GM12864 (cell line): Measurements from ENCODE around the gene CGNL1.

ENCODE experiments used
- DNase-seq: peaks from one replicate; pipeline ENCODE4 v3.0.0-alpha.2; 2011; ENCODE audit warnings: low read depth
- H3K4me3 ChIP-seq: 2 replicates; pipeline ENCODE4 v1.5.1; 2011; ENCODE audit warnings: mild to moderate bottlenecking, low read depth, low read length, control low read depth
- TF ChIP-seq, protein P1 (sequence below): IDR thresholded peaks from 2 replicates; pipeline ENCODE4 v1.5.1; 2011; ENCODE audit warnings: low read depth, mild to moderate bottlenecking, moderate library complexity, low read length, control low read depth, inconsistent platforms; ENCODE audit errors: missing control alignments

The CGNL1 gene

DNA sequence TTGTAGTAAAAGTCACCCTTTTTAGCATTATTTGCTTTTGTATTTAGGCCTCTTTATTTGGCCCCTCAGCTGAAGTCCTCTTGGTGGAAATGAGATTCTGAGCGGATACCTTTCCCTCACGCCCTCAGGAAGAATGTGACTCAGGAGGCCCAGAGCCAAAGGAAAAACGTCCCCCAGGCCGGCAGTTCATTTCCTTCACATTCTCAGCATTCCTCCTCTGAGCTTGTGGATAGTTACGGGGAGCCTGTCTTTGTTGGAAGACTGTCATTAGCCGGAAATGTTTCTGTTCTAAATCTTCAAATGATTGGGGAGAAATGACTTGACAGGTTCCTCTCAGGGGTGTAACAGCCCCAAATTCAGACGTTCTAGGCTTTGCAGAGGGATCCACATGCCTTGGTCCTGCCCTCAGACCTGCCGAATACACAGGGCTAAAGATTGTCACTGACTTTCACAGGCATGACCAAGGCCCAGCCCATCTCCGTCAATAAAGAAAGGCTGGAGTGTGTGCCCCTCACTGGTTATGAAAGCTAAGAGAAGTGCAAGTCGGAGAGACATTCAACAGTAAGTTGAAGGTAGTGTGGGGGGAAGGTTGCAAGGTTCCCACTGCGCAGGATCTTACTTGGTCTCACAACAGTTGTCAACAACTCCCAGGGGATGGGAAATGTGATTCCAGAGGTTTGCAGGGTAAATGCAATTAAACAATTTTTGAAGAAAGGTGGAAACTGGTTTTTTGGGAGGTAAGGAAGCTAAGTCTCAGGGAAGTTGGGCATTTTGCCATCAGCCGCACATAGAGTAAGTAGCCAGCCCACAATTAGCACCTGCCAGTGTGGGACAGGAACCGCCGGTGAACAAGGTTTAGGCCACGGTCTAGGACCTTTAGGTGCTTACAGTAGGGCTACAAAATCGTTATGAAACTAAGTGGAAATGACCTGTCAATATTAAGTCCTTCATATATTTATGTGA is 175.7 kb downstream of the CGNL1 start:
- TF ChIP-seq, protein P1, sequence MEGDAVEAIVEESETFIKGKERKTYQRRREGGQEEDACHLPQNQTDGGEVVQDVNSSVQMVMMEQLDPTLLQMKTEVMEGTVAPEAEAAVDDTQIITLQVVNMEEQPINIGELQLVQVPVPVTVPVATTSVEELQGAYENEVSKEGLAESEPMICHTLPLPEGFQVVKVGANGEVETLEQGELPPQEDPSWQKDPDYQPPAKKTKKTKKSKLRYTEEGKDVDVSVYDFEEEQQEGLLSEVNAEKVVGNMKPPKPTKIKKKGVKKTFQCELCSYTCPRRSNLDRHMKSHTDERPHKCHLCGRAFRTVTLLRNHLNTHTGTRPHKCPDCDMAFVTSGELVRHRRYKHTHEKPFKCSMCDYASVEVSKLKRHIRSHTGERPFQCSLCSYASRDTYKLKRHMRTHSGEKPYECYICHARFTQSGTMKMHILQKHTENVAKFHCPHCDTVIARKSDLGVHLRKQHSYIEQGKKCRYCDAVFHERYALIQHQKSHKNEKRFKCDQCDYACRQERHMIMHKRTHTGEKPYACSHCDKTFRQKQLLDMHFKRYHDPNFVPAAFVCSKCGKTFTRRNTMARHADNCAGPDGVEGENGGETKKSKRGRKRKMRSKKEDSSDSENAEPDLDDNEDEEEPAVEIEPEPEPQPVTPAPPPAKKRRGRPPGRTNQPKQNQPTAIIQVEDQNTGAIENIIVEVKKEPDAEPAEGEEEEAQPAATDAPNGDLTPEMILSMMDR = no peak
- DNase-seq = no peak
- H3K4me3 ChIP-seq = no peak overlapping the region

DNA sequence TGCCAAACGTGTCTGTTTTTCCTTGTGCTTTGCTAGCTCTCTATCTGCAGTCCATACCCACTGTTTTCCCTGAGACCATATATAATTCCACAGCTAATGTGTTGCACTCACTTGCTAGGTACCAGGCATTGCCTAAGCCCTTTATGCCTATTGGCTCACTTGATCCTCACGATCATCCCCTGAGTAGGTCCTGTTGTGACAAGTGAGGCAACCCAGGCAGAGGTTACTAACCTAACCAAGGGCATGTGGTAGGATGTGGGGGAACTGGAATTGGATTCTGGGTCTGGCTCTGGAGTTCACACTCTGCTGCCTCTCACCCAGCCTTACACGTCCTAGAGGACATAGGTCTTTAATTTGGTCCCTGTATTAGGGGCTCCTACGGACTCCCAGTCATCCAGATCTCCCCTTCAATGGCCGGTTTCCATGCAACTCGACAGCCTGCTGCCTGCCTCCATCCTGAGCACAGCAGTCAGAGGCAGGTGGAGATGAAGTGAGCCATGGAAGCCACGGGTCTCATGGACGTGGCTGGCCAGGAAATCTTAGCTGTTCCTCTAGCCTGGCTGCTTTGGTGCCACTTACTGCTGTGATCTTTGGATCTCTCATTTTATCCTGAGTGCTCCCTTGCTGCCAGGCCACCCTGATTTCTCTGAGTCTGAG is 176.5 kb downstream of the CGNL1 start:
- TF ChIP-seq, protein P1 = no peak
- H3K4me3 ChIP-seq = no peak overlapping the region
- DNase-seq = no peak

DNA sequence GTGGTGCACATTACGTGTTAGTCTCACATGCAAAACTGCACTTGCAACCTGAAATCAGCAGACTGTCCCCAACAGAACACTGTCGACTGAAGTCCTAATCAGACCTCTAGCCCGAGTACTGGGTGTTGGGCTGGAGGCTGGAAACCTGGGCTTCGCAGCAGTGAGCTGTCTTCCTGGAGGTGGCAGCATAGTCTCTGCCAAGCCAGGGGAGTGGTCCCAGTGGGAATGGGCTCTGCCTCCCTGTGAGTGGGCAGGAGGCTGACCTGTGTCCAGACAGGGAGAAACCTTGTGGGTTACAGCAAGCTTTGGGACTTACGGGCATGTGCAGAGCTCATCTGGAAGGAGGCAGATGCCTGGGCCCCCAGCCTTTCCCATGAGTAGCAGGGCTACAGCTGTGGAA is 177.2 kb downstream of the CGNL1 start:
- TF ChIP-seq, protein P1 = no peak
- no peak overlapping the region for H3K4me3 ChIP-seq
- DNase-seq = no peak

DNA sequence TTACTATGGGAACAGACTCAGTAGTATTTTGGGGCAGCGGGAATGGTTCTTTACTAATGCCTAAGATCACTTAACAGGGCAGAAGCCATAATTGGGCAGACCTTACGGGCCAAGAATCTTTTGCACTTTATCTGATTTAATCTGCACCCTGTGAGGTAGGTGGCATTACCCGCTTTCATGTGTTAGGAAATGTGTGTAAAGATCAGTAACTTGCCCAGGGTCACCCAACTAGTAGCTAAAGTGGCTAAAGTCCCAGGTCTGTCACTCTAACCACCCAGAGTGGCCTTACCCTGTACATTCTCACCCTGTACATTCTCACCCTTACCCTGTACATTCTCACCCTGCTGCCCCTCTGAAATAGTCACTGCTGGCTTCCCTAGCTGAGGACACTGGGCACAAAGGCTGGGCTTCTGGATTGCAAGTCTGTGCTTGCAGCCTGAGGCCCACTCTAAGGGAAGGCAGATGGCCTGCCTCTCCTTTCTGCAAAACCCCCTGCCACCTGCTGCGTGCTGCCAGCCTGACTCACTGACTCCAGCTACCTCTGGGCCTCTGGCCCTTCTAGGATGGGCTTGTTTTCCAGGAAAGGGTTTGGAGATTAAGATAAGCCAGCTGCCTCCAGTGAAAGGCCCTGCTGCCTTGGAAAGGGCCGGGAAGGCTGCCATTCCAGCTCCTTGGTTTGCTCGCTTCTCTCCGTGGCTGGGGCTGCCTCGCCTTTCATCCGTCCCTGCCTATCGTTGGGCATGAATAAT is 177.9 kb downstream of the CGNL1 start:
- H3K4me3 ChIP-seq = no peak overlapping the region
- TF ChIP-seq, protein P1 = no peak
- DNase-seq = no peak

DNA sequence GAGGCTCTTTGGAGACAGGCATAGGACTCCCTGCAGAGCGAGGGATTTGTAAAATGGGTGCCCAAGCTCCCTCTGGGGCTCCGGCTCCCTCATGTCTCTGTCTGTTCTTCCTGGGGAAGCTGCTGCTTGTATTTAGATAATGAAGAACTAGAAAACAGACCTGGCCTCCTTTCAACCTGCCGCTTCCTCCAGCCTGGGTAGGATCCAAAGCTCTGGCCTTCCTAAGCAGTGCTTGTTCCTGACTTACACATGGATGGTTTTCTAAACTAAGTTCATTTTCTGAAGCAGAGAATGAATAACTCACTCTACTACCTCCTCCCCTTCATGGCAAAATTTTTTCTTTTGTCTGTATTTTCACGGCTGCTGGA is 178.5 kb downstream of the CGNL1 start:
- no peak overlapping the region for H3K4me3 ChIP-seq
- no peak for DNase-seq

DNA sequence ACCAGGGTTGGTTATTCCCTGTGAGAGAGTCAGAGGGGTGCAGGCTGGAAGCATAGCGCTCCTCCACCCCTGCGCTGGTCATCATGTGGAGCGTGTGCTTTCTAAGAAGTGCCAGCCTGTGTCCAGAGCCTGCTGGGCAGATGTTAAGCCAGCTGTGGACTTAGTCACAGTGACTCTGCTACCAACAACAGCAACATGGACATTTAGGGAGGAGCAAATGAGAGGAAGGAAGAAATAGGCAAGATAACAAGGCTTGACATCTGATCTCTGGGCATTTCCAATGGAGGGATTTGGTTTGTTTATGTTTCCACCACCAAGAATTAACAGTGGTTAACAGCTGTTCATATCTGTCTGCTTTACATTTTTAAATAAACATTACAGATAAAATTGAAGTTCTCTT is 179.0 kb downstream of the CGNL1 start:
- TF ChIP-seq, protein P1 = no peak
- H3K4me3 ChIP-seq = no peak overlapping the region
- no peak for DNase-seq

More for the DNA sequence above, 178.5 kb downstream of the CGNL1 start:
- TF ChIP-seq, protein P1 = no peak
